Cardiac muscle cell (in vitro differentiated cells and primary cell): ENCODE results near the gene GCH1. TPM values are rescaled to one million over a fixed set of nuclear protein-coding genes. Genes with fewer than 3 reads are reported as not detected.

Source experiments
- DNase-seq, 2 donors: peaks; one replicate each; pipeline versions ENCODE4 v3.0.0 to v3.0.0-alpha.2; 2010 to 2017; ENCODE audit warnings: low read depth in 1 of 2, low spot score in 1 of 2
- H3K27ac ChIP-seq: fragments of 200-600 bp; sonication (generic); 2 replicates; pipeline ENCODE4 v1.5.1; 2016
- H3K27me3 ChIP-seq: fragments of 200-600 bp; sonication (generic); 2 replicates; pipeline ENCODE4 v1.6.0; 2016; ENCODE audit warnings: control low read depth
- H3K36me3 ChIP-seq: fragments of 200-600 bp; sonication (generic); 2 replicates; pipeline ENCODE4 v1.5.1; 2016; ENCODE audit warnings: control low read depth
- H3K4me1 ChIP-seq: fragments of 200-600 bp; sonication (generic); 2 replicates; pipeline ENCODE4 v1.8.1; 2017; ENCODE audit warnings: low read depth, mild to moderate bottlenecking, mixed run types
- H3K4me3 ChIP-seq: fragments of 200-600 bp; sonication (generic); 2 replicates; pipeline ENCODE4 v1.5.1; 2016; ENCODE audit warnings: mild to moderate bottlenecking
- H3K9me3 ChIP-seq: fragments of 200-600 bp; sonication (generic); 2 replicates; pipeline ENCODE4 v1.5.1; 2017; ENCODE audit warnings: low read depth, mild to moderate bottlenecking, control low read depth
- polyA plus RNA-seq: library from polyadenylated mRNA; unstranded; fragments of >200 nt; fragmentation: Nextera tagmentation; extraction: Ambion mirVana; gene quantifications from 2 replicates; pipeline ENCODE4 v1.2.1, GENCODE V29; 2016
- total RNA-seq: library from RNA; depleted of rRNA; stranded (reverse); fragments of >200 nt; gene quantifications from 2 replicates; pipeline ENCODE4 v1.2.3, GENCODE V29; 2016
- TF ChIP-seq, protein P1 (sequence below): IDR thresholded peaks from 2 replicates; pipeline ENCODE4 v1.5.1; 2012; ENCODE audit warnings: low read depth, mild to moderate bottlenecking, low read length

Gene GCH1, protein sequence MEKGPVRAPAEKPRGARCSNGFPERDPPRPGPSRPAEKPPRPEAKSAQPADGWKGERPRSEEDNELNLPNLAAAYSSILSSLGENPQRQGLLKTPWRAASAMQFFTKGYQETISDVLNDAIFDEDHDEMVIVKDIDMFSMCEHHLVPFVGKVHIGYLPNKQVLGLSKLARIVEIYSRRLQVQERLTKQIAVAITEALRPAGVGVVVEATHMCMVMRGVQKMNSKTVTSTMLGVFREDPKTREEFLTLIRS
- 3.5 and 4.3 TPM in 2 replicates for total RNA-seq
- polyA plus RNA-seq, result 2.5 and 3.0 TPM in 2 replicates

GRCh38 chr14:54902521-54903420 is at the start of gene GCH1:
TSS of gene GCH1 (minus strand) at chr14:54902826. CDS start at chr14:54902663, 163 bp downstream.
- Histone ChIP-seq H3K36me3 (no peaks in the 10 kb centered on the region), H3K27ac (no peak within 1 kb of the TSS), H3K27me3 (peaks cover 23% of the 10 kb centered on the region), H3K4me3 (peak within 1 kb of the TSS; percentile 73), H3K4me1 (no peaks in the 10 kb centered on the region), H3K9me3 (no peaks in the 10 kb centered on the region)
- TF ChIP-seq, protein P1, sequence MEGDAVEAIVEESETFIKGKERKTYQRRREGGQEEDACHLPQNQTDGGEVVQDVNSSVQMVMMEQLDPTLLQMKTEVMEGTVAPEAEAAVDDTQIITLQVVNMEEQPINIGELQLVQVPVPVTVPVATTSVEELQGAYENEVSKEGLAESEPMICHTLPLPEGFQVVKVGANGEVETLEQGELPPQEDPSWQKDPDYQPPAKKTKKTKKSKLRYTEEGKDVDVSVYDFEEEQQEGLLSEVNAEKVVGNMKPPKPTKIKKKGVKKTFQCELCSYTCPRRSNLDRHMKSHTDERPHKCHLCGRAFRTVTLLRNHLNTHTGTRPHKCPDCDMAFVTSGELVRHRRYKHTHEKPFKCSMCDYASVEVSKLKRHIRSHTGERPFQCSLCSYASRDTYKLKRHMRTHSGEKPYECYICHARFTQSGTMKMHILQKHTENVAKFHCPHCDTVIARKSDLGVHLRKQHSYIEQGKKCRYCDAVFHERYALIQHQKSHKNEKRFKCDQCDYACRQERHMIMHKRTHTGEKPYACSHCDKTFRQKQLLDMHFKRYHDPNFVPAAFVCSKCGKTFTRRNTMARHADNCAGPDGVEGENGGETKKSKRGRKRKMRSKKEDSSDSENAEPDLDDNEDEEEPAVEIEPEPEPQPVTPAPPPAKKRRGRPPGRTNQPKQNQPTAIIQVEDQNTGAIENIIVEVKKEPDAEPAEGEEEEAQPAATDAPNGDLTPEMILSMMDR, result peak; percentile 48
- DNase-seq, result peak; percentile 67 to 92

DNA sequence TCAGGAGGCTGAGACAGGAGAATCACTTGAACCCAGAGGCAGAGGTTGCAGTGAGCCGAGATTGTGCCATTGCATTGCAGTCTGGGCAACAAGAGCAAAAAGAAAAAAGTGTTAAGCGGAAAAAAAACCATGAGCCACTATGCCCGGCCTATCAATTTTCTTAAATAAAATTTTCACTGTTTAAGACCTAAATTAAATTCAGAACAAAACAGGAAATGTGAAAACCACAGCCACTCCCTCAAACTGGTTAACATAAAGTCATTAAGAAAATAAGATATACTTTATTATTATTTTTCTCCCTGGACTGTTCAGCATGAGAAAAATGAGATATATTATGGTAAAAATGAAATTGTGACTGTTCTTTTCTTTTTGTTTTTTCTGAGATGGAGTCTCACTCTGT is 44.6 kb upstream of the GCH1 start:
- no peak for DNase-seq
- no peaks in the 10 kb centered on the region for H3K4me1 ChIP-seq
- H3K36me3 ChIP-seq, result no peaks in the 10 kb centered on the region
- no peak overlapping the region for H3K4me3 ChIP-seq
- TF ChIP-seq, protein P1, result no peak
- H3K27ac ChIP-seq, result no peak overlapping the region
- H3K27me3 ChIP-seq, result no peaks in the 10 kb centered on the region
- no peaks in the 10 kb centered on the region for H3K9me3 ChIP-seq

GRCh38 chr14:54946500-54946899 is 43.9 kb upstream of the GCH1 start:
- Histone ChIP-seq H3K4me3 (no peak overlapping the region), H3K4me1 (no peaks in the 10 kb centered on the region), H3K9me3 (no peaks in the 10 kb centered on the region), H3K27ac (no peak overlapping the region), H3K36me3 (no peaks in the 10 kb centered on the region), H3K27me3 (no peaks in the 10 kb centered on the region)
- no peak for DNase-seq
- TF ChIP-seq, protein P1, result no peak

- Histone ChIP-seq H3K4me1 (no peaks in the 10 kb centered on the region), H3K4me3 (no peak overlapping the region), H3K27me3 (no peaks in the 10 kb centered on the region), H3K27ac (no peak overlapping the region), H3K36me3 (no peaks in the 10 kb centered on the region), H3K9me3 (no peaks in the 10 kb centered on the region)
- TF ChIP-seq, protein P1, result no peak
- no peak for DNase-seq
Observed at GRCh38 chr14:54944737-54945391, 42.2 kb upstream of the GCH1 start.

- no peak overlapping the region for H3K27ac ChIP-seq
- TF ChIP-seq, protein P1, result no peak
- no peak for DNase-seq
- no peaks in the 10 kb centered on the region for H3K36me3 ChIP-seq
- no peaks in the 10 kb centered on the region for H3K4me1 ChIP-seq
- H3K9me3 ChIP-seq, result no peaks in the 10 kb centered on the region
- no peak overlapping the region for H3K4me3 ChIP-seq
- no peaks in the 10 kb centered on the region for H3K27me3 ChIP-seq
Observed at GRCh38 chr14:54942913-54943312, 40.3 kb upstream of the GCH1 start.
